IMR-90 (cell line): ENCODE measurements around the gene C5orf15. TPM values are rescaled to one million over a fixed set of nuclear protein-coding genes. Genes with fewer than 3 reads are reported as not detected.

Experiments
- ATAC-seq: fragments of 200-7000 bp; cut with Tn5 transposase; 2 replicates; pipeline ENCODE4 v1.9.1; 2020; ENCODE audit warnings: low read depth, mild to moderate bottlenecking, moderate library complexity
- BruUV-seq: library from RNA; stranded (reverse); fragments of 400-500 nt; replicated peaks from 2 replicates; lab custom pipeline; 2021; lab: Mats Ljungman, UMichigan
- CTCF ChIA-PET: fragments of 300-600 bp; formaldehyde crosslinking; extraction: SDS; loops from one replicate; lab custom pipeline; 2021; ENCODE audit warnings: antibody characterized with exemption; lab: Yijun Ruan, JAX
- POLR2A ChIA-PET: fragments of 300-600 bp; sonication (Branson Sonifier 250); formaldehyde crosslinking; loops from one replicate; lab custom pipeline; 2022; ENCODE audit warnings: antibody characterized with exemption; ENCODE audit not compliant: unreplicated experiment; lab: Charles Lee
- DNase-seq: peaks from one replicate; pipeline ENCODE4 v3.0.0; 2013
- H2AFZ ChIP-seq: replicated peaks from 2 replicates; pipeline ENCODE3; 2013; ENCODE audit warnings: low read length, mild to moderate bottlenecking; ENCODE audit not compliant: poor library complexity
- H2AK5ac ChIP-seq: 2 replicates; pipeline ENCODE4 v1.6.1; 2013; ENCODE audit warnings: low read depth, low read length, inconsistent platforms
- H2AK9ac ChIP-seq: replicated peaks from 2 replicates; pipeline ENCODE3; 2013; ENCODE audit warnings: mild to moderate bottlenecking, low read depth, low read length, moderate library complexity; ENCODE audit not compliant: poor library complexity
- H2BK120ac ChIP-seq: 2 replicates; pipeline ENCODE4 v1.6.1; 2013; ENCODE audit warnings: low read depth, low read length, inconsistent platforms
- H2BK15ac ChIP-seq: 3 replicates; pipeline ENCODE4 v1.6.1; 2013; ENCODE audit warnings: low read depth, low read length, inconsistent platforms
- H2BK20ac ChIP-seq: 2 replicates; pipeline ENCODE4 v1.6.1; 2013; ENCODE audit warnings: low read depth, mild to moderate bottlenecking, inconsistent platforms, low read length, moderate library complexity
- H2BK5ac ChIP-seq: 2 replicates; pipeline ENCODE4 v1.6.1; 2013; ENCODE audit warnings: mild to moderate bottlenecking, low read depth, low read length, inconsistent platforms; ENCODE audit not compliant: poor library complexity, severe bottlenecking
- H3K14ac ChIP-seq: replicated peaks from 2 replicates; pipeline ENCODE4 v1.6.1; 2013; ENCODE audit warnings: low read depth, low read length, inconsistent platforms
- H3K18ac ChIP-seq: 2 replicates; pipeline ENCODE4 v1.6.1; 2013; ENCODE audit warnings: low read depth, low read length, control low read depth
- H3K23ac ChIP-seq: 2 replicates; pipeline ENCODE4 v1.6.1; 2013; ENCODE audit warnings: low read depth, low read length, inconsistent platforms
- H3K27ac ChIP-seq: 2 replicates; pipeline ENCODE4 v1.5.1; 2013; ENCODE audit warnings: mild to moderate bottlenecking, control low read depth, low read length; ENCODE audit not compliant: insufficient read depth
- H3K27me3 ChIP-seq: 2 replicates; pipeline ENCODE4 v1.6.1; 2013; ENCODE audit warnings: low read length; ENCODE audit not compliant: control insufficient read depth, insufficient read depth
- H3K36me3 ChIP-seq: 2 replicates; pipeline ENCODE4 v1.6.1; 2013; ENCODE audit warnings: low read length, mixed read lengths; ENCODE audit not compliant: control insufficient read depth, insufficient read depth
- H3K4ac ChIP-seq: 2 replicates; pipeline ENCODE4 v1.6.1; 2013; ENCODE audit warnings: low read depth, low read length, inconsistent platforms
- H3K4me1 ChIP-seq: 2 replicates; pipeline ENCODE4 v1.6.1; 2013; ENCODE audit warnings: low read length, mixed read lengths; ENCODE audit not compliant: control insufficient read depth, insufficient read depth
- H3K4me2 ChIP-seq: 2 replicates; pipeline ENCODE4 v1.6.1; 2013; ENCODE audit warnings: low read depth, mild to moderate bottlenecking, control low read depth, low read length, moderate library complexity
- H3K4me3 ChIP-seq: 2 replicates; pipeline ENCODE4 v1.5.1; 2013; ENCODE audit warnings: low read depth, mild to moderate bottlenecking, control low read depth, low read length, moderate library complexity; ENCODE audit not compliant: insufficient read depth
- H3K56ac ChIP-seq: 2 replicates; pipeline ENCODE4 v1.6.1; 2013; ENCODE audit warnings: low read length, inconsistent platforms; ENCODE audit not compliant: insufficient read depth; ENCODE audit errors: extremely low read depth
- H3K79me1 ChIP-seq, 2 experiments: 2 replicates each; pipeline ENCODE4 v1.6.1; 2013; ENCODE audit warnings: low read length in 2 of 2, inconsistent platforms in 1 of 2, low read depth in 1 of 2
- H3K9ac ChIP-seq: 2 replicates; pipeline ENCODE4 v1.6.1; 2013; ENCODE audit warnings: low read depth, low read length, control low read depth
- H3K9me1 ChIP-seq: 2 replicates; pipeline ENCODE4 v1.6.1; 2013; ENCODE audit warnings: low read length, inconsistent platforms; ENCODE audit not compliant: insufficient read depth
- H3K9me3 ChIP-seq: 2 replicates; pipeline ENCODE4 v1.6.1; 2013; ENCODE audit warnings: low read length; ENCODE audit not compliant: control insufficient read depth, insufficient read depth
- H4K20me1 ChIP-seq: 2 replicates; pipeline ENCODE4 v1.6.1; 2013; ENCODE audit warnings: low read length, inconsistent platforms; ENCODE audit not compliant: insufficient read depth
- H4K5ac ChIP-seq: 2 replicates; pipeline ENCODE4 v1.6.1; 2013; ENCODE audit warnings: mild to moderate bottlenecking, low read depth, low read length, control low read depth
- H4K8ac ChIP-seq, 2 experiments: 2 replicates each; pipeline ENCODE4 v1.6.1; 2013; ENCODE audit warnings: low read depth in 2 of 2, low read length in 2 of 2, control low read depth in 1 of 2, inconsistent platforms in 1 of 2
- H4K91ac ChIP-seq: 2 replicates; pipeline ENCODE4 v1.6.1; 2013; ENCODE audit warnings: low read depth, low read length, inconsistent platforms; ENCODE audit not compliant: insufficient read depth
- BHLHE40 ChIP-seq: fragments of 150-350 bp; IDR thresholded peaks from 2 replicates; pipeline ENCODE4 v1.6.1; 2016; ENCODE audit warnings: mild to moderate bottlenecking, low read depth, low read length
- CHD1 ChIP-seq: IDR thresholded peaks from 2 replicates; pipeline ENCODE4 v1.6.1; 2012; ENCODE audit warnings: low read depth, low read length, improper control_type of control experiment
- MAZ ChIP-seq: IDR thresholded peaks from 2 replicates; pipeline ENCODE4 v1.6.1; 2012; ENCODE audit warnings: low read depth, mild to moderate bottlenecking, low read length, improper control_type of control experiment, moderate library complexity, borderline replicate concordance
- MXI1 ChIP-seq: IDR thresholded peaks from 2 replicates; pipeline ENCODE4 v1.6.1; 2012; ENCODE audit warnings: low read depth, mild to moderate bottlenecking, low read length, moderate library complexity, borderline replicate concordance
- WGBS, 2 experiments: methylation state at CpG; one replicate each; pipeline versions ENCODE4 v1.1.5 to v1.1.7; 2013; ENCODE audit warnings: missing lambda C conversion rate in 2 of 2; ENCODE audit not compliant: insufficient read length in 1 of 2; ENCODE audit errors: extremely low coverage in 2 of 2; 5-methylcytosine and 5-hydroxymethylcytosine counted together
- dilution Hi-C: fragments of 300-500 bp; cut with HindIII; formaldehyde crosslinking; loops from one replicate; pipeline ENCODE4 v1.14.3; 2018; ENCODE audit warnings: low sequenced_read_pairs; ENCODE audit not compliant: unreplicated experiment
- in situ Hi-C: fragments of 300-500 bp; cut with MboI; formaldehyde crosslinking; loops from 3 replicates; pipeline ENCODE4 v1.14.3; 2019; ENCODE audit warnings: low sequenced_read_pairs, inconsistent platforms, mixed read lengths
- intact Hi-C: fragments of 100-400 bp; cut with micrococcal nuclease; formaldehyde crosslinking; loops from 2 replicates; pipeline ENCODE4 v1.10.0; 2022
- polyA plus RNA-seq, 3 experiments: library from polyadenylated mRNA; depleted of rRNA; stranded (reverse); fragments of >200 nt; gene quantifications; 2 replicates each; pipeline ENCODE4 v1.2.3, GENCODE V29; 2012; ENCODE audit warnings: low replicate concordance in 1 of 3
- total RNA-seq: library from RNA; depleted of rRNA; stranded (reverse); fragments of >200 nt; gene quantifications from 2 replicates; pipeline ENCODE4 v1.2.3, GENCODE V29; 2012
- TF ChIP-seq, protein P1 (sequence below): fragments of 150-350 bp; IDR thresholded peaks from 2 replicates; pipeline ENCODE4 v1.6.1; 2016; ENCODE audit warnings: low read depth, mild to moderate bottlenecking, low read length, moderate library complexity, borderline replicate concordance

The C5orf15 gene
- total and polyA plus RNA-seq, 2 of the 4 experiments (the other 2 are of a cell fraction): 35.1 to 73.5 TPM

- Histone ChIP-seq H3K27ac (peak overlapping the region; percentile 98), H3K4ac (peak overlapping the region; percentile 84), H3K27me3 (no peaks in the 10 kb centered on the region), H4K20me1 (peaks cover 57% of the 10 kb centered on the region), H3K9me1 (peaks cover 34% of the 10 kb centered on the region), H3K18ac (peak overlapping the region; percentile 20; the same call in 1 of the 2 replicates), H3K9me3 (no peaks in the 10 kb centered on the region), H3K36me3 (peaks cover 15% of the 10 kb centered on the region), H3K4me3 (peak overlapping the region; percentile 86), H2AK9ac (peak overlapping the region; percentile 92), H4K8ac (peak overlapping the region; percentile 11 to 21; a peak in 2 of 4 replicates), H3K4me2 (peak overlapping the region; percentile 96), H2AFZ (peak overlapping the region; percentile 94), H2BK5ac (peak overlapping the region; percentile 93), H2BK20ac (no peak overlapping the region), H2AK5ac (peak overlapping the region; percentile 81), H3K4me1 (peaks cover 29% of the 10 kb centered on the region), H4K91ac (peak overlapping the region; percentile 30; the same call in 1 of the 2 replicates), H3K9ac (peak overlapping the region; percentile 98), H3K56ac (peak overlapping the region; percentile 90), H3K79me1 (peaks cover 10 to 66% of the 10 kb centered on the region in 2 experiments), H2BK15ac (no peak overlapping the region), H4K5ac (peak overlapping the region; percentile 42; the same call in 1 of the 2 replicates), H3K23ac (peak overlapping the region; percentile 98), H3K14ac (peak overlapping the region; percentile 93), H2BK120ac (peak overlapping the region; percentile 19; the same call in 1 of the 2 replicates)
- no CpG with 5 or more reads among the region's 11 CpGs for WGBS, 2 experiments
- DNase-seq (no peak), ATAC-seq (no peak)
- in situ Hi-C loops (no loop called here), dilution Hi-C loops (no loop called here), intact Hi-C loops (no loop called here)
- ChIA-PET POLR2A (no interaction called here), CTCF (interaction anchor here (1.3 kb wide), 1 partner anchor 10 kb away, joined by 3 read pairs; no protein-coding TSS in a partner anchor)
- TF ChIP-seq MAZ (no peak), BHLHE40 (no peak), CHD1 (no peak), MXI1 (no peak)
- TF ChIP-seq, protein P1, sequence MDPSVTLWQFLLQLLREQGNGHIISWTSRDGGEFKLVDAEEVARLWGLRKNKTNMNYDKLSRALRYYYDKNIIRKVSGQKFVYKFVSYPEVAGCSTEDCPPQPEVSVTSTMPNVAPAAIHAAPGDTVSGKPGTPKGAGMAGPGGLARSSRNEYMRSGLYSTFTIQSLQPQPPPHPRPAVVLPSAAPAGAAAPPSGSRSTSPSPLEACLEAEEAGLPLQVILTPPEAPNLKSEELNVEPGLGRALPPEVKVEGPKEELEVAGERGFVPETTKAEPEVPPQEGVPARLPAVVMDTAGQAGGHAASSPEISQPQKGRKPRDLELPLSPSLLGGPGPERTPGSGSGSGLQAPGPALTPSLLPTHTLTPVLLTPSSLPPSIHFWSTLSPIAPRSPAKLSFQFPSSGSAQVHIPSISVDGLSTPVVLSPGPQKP: no peak
- BruUV-seq: TSS peak; percentile 24
Measured at GRCh38 chr5:134003064-134003816, 34.8 kb upstream of the C5orf15 start.
